ENCODE data around the gene PLA2G4A. TPM values are rescaled to one million over a fixed set of nuclear protein-coding genes. Genes with fewer than 3 reads are reported as not detected.

PLA2G4A gene
- total and polyA plus RNA-seq, 5 donors from 2014 or later = not detected

DNA sequence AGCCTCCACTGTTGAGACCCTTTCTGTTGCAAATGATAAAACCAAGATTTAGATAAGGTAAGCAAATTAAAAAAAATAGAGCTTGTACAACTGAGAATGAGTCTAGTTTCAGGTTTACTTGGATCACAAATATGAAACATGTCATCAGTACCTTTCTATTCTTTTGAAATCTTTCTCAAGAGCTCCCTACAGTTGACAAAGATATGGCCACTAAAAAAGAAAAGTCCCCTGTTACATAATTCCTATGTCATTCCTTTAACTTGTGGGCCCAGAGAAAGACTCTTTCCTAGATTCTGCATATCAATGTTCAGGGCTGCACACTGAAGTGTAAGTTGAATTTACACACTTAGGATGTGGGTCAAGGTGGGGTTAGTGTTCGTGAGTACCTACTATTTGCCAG is 168.1 kb downstream of the PLA2G4A start:
- DNase-seq (no peak), ATAC-seq (ENCODE audit: low read depth in 2 of 2) (no peak)
- Histone ChIP-seq H3K27me3 (ENCODE audit: control insufficient read depth, insufficient read depth, low read length) (no peaks in the 10 kb centered on the region), H3K4me3 (ENCODE audit: low read depth, low read length) (no peak overlapping the region), H3K4me1 (ENCODE audit: control insufficient read depth, insufficient read depth, low read length, poor library complexity, severe bottlenecking) (no peaks in the 10 kb centered on the region), H3K36me3 (ENCODE audit: control insufficient read depth, insufficient read depth, low read length) (no peaks in the 10 kb centered on the region), H3K27ac (ENCODE audit: insufficient read depth, low read length, poor library complexity, severe bottlenecking) (no peak overlapping the region), H3K9me3 (ENCODE audit: control insufficient read depth in 2 of 2, low read length in 2 of 2) (no peaks in the 10 kb centered on the region)
- no peak overlapping the region for H3K4me3 Mint-ChIP-seq
- no peaks in the 10 kb centered on the region for H3K9me3 Mint-ChIP-seq
- no peak overlapping the region for H3K27ac Mint-ChIP-seq
- H3K27me3 Mint-ChIP-seq = no peaks in the 10 kb centered on the region
- H3K4me1 Mint-ChIP-seq = no peaks in the 10 kb centered on the region
- H3K36me3 Mint-ChIP-seq = no peaks in the 10 kb centered on the region

DNA sequence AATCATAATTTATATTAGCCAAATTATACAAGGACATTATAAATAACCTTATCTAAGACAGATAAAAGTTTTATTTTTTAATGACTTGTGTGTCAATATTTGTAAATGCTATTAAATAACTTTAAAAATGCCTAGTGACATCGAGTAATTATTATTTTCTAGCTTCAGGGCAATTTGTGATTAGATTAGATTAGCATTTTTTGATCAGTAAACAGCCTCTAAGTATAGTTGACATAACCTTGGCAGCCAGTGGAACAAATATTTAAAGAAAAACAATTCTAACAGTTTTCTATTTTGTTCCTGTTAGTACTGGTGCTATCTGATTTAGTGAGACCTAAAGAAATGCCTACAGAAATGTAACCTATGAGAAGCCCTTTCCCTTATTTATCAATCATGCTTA is 169.1 kb downstream of the PLA2G4A start:
- ATAC-seq (ENCODE audit: low read depth in 2 of 2) = no peak
- H3K4me1 Mint-ChIP-seq = no peaks in the 10 kb centered on the region
- no peaks in the 10 kb centered on the region for H3K36me3 ChIP-seq (ENCODE audit: control insufficient read depth, insufficient read depth, low read length)
- no peaks in the 10 kb centered on the region for H3K27me3 Mint-ChIP-seq
- no peaks in the 10 kb centered on the region for H3K4me1 ChIP-seq (ENCODE audit: control insufficient read depth, insufficient read depth, low read length, poor library complexity, severe bottlenecking)
- DNase-seq = no peak
- no peaks in the 10 kb centered on the region for H3K9me3 Mint-ChIP-seq
- no peak overlapping the region for H3K4me3 Mint-ChIP-seq
- H3K4me3 ChIP-seq (ENCODE audit: low read depth, low read length) = no peak overlapping the region
- no peaks in the 10 kb centered on the region for H3K9me3 ChIP-seq (ENCODE audit: control insufficient read depth in 2 of 2, low read length in 2 of 2)
- no peaks in the 10 kb centered on the region for H3K36me3 Mint-ChIP-seq
- H3K27ac Mint-ChIP-seq = no peak overlapping the region
- no peak overlapping the region for H3K27ac ChIP-seq (ENCODE audit: insufficient read depth, low read length, poor library complexity, severe bottlenecking)
- H3K27me3 ChIP-seq (ENCODE audit: control insufficient read depth, insufficient read depth, low read length) = no peaks in the 10 kb centered on the region

DNA sequence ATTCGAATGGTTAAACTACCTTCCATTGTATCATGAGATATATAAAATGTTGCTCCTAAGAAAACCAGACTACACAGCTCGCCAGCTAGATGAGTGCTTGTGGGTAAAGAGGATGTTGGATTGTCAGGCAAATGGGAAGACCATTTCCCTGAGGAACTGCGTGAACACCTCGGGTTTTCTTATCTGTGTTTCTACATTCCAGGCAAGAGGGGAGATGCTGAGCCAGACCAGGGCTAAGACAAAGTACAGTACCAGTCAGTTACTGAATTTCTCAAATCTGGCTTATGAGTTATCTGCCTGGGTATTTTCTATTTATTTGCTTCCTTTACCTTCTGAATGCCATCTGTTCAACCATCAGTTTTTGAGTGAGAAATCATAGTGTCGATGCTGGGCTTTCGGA is 170.8 kb downstream of the PLA2G4A start:
- no peak for DNase-seq
- Mint-ChIP-seq H3K4me1 (no peaks in the 10 kb centered on the region), H3K36me3 (no peaks in the 10 kb centered on the region), H3K4me3 (no peak overlapping the region), H3K27me3 (no peaks in the 10 kb centered on the region), H3K27ac (no peak overlapping the region), H3K9me3 (no peaks in the 10 kb centered on the region)
- Histone ChIP-seq H3K27me3 (ENCODE audit: control insufficient read depth, insufficient read depth, low read length) (no peaks in the 10 kb centered on the region), H3K9me3 (ENCODE audit: control insufficient read depth in 2 of 2, low read length in 2 of 2) (no peaks in the 10 kb centered on the region), H3K4me1 (ENCODE audit: control insufficient read depth, insufficient read depth, low read length, poor library complexity, severe bottlenecking) (no peaks in the 10 kb centered on the region), H3K4me3 (ENCODE audit: low read depth, low read length) (no peak overlapping the region), H3K36me3 (ENCODE audit: control insufficient read depth, insufficient read depth, low read length) (no peaks in the 10 kb centered on the region), H3K27ac (ENCODE audit: insufficient read depth, low read length, poor library complexity, severe bottlenecking) (no peak overlapping the region)
- ATAC-seq (ENCODE audit: low read depth in 2 of 2) = no peak

DNA sequence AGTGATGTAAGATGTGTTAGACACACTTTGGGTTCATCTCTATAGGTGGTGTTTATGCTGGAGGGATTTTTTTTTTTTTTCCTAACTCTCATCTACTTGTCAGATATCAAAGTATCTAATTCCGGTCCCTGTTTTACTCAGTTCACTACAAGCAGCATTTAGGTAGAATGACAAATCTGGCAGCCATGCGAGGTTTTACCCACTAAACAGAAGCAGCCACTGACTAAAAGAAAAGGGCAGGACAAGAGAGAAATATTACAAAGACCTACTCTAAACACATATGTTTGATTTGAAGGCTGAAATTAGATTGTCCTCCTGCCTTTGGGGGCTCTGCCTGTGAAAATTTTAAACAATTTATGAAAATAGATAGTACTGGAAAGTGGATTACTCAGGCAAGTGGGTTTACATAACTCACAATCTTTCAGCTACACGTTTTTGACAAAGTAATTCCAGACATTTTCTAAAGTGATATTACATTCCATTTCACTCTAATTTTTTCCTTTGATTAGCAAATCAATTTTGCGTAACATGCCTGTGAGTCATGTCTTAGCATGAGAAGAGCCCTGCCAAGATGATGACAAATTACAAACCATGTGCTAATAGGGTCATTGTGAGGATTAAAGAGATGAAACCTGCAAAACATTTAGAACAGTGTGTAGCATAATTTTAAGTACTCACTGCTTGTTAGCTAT is 172.6 kb downstream of the PLA2G4A start:
- H3K27me3 Mint-ChIP-seq = no peaks in the 10 kb centered on the region
- no peak overlapping the region for H3K27ac Mint-ChIP-seq
- Histone ChIP-seq H3K9me3 (ENCODE audit: control insufficient read depth in 2 of 2, low read length in 2 of 2) (no peaks in the 10 kb centered on the region), H3K4me3 (ENCODE audit: low read depth, low read length) (no peak overlapping the region), H3K36me3 (ENCODE audit: control insufficient read depth, insufficient read depth, low read length) (no peaks in the 10 kb centered on the region), H3K27ac (ENCODE audit: insufficient read depth, low read length, poor library complexity, severe bottlenecking) (no peak overlapping the region), H3K4me1 (ENCODE audit: control insufficient read depth, insufficient read depth, low read length, poor library complexity, severe bottlenecking) (no peaks in the 10 kb centered on the region), H3K27me3 (ENCODE audit: control insufficient read depth, insufficient read depth, low read length) (no peaks in the 10 kb centered on the region)
- no peak for ATAC-seq (ENCODE audit: low read depth in 2 of 2)
- no peak overlapping the region for H3K4me3 Mint-ChIP-seq
- H3K9me3 Mint-ChIP-seq = no peaks in the 10 kb centered on the region
- no peak for DNase-seq
- H3K36me3 Mint-ChIP-seq = no peaks in the 10 kb centered on the region
- no peaks in the 10 kb centered on the region for H3K4me1 Mint-ChIP-seq

DNA sequence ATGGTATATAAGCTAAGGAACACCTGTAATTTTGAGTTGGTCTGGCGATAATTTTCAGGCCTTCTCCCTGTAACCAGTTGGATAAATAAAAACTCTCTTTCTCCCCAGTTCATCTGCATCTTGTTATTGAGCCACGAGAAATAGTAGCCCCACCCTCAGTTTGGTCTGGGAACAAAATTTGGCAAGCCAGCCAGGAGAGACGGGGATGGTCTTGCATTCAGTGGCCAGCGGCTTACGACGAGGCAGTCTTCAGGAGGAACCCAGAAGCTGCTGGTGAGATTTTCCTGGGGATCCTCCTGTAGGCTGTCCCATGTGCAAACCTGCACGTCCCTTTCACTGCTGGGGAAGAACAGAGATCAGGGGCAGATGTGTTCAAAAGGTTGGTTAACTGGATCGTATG is 174.6 kb downstream of the PLA2G4A start:
- Mint-ChIP-seq H3K27me3 (no peaks in the 10 kb centered on the region), H3K36me3 (no peaks in the 10 kb centered on the region), H3K27ac (no peak overlapping the region), H3K4me1 (no peaks in the 10 kb centered on the region), H3K9me3 (peaks cover 0 to 4% (median 2%) of the 10 kb centered on the region in 7 donors), H3K4me3 (no peak overlapping the region)
- no peaks in the 10 kb centered on the region for H3K36me3 ChIP-seq (ENCODE audit: control insufficient read depth, insufficient read depth, low read length)
- no peaks in the 10 kb centered on the region for H3K4me1 ChIP-seq (ENCODE audit: control insufficient read depth, insufficient read depth, low read length, poor library complexity, severe bottlenecking)
- H3K27me3 ChIP-seq (ENCODE audit: control insufficient read depth, insufficient read depth, low read length) = no peaks in the 10 kb centered on the region
- no peak for DNase-seq
- H3K4me3 ChIP-seq (ENCODE audit: low read depth, low read length) = no peak overlapping the region
- H3K9me3 ChIP-seq (ENCODE audit: control insufficient read depth in 2 of 2, low read length in 2 of 2) = no peaks in the 10 kb centered on the region
- no peak for ATAC-seq (ENCODE audit: low read depth in 2 of 2)
- no peak overlapping the region for H3K27ac ChIP-seq (ENCODE audit: insufficient read depth, low read length, poor library complexity, severe bottlenecking)

DNA sequence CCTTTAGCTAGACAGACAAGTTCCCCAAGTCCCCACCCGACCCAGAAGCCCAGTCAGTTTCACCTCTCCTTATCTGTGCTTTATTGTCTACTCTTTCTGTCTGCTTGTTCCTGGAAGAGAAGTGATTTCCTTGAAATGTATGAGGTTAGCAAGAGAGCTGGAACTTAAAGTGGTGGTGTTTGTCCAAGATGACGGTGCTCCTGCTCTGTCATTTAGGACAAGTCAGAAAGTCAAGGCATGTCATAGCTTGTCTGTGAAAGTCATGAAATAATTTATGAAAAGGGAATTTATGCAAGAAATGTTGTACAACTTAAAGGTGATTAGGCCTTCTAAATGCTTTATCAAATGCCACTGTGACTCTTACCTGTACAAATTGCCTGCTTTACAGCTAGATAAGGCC is 178.1 kb downstream of the PLA2G4A start:
- Histone ChIP-seq H3K9me3 (ENCODE audit: control insufficient read depth in 2 of 2, low read length in 2 of 2) (no peaks in the 10 kb centered on the region), H3K4me1 (ENCODE audit: control insufficient read depth, insufficient read depth, low read length, poor library complexity, severe bottlenecking) (no peaks in the 10 kb centered on the region), H3K36me3 (ENCODE audit: control insufficient read depth, insufficient read depth, low read length) (no peaks in the 10 kb centered on the region), H3K27ac (ENCODE audit: insufficient read depth, low read length, poor library complexity, severe bottlenecking) (no peak overlapping the region), H3K4me3 (ENCODE audit: low read depth, low read length) (no peak overlapping the region), H3K27me3 (ENCODE audit: control insufficient read depth, insufficient read depth, low read length) (no peaks in the 10 kb centered on the region)
- ATAC-seq (ENCODE audit: low read depth in 2 of 2) = no peak
- Mint-ChIP-seq H3K27ac (no peak overlapping the region), H3K27me3 (no peaks in the 10 kb centered on the region), H3K36me3 (no peaks in the 10 kb centered on the region), H3K4me3 (no peak overlapping the region), H3K9me3 (peaks cover 0 to 10% (median 5%) of the 10 kb centered on the region in 7 donors), H3K4me1 (no peaks in the 10 kb centered on the region)
- DNase-seq = no peak

DNA sequence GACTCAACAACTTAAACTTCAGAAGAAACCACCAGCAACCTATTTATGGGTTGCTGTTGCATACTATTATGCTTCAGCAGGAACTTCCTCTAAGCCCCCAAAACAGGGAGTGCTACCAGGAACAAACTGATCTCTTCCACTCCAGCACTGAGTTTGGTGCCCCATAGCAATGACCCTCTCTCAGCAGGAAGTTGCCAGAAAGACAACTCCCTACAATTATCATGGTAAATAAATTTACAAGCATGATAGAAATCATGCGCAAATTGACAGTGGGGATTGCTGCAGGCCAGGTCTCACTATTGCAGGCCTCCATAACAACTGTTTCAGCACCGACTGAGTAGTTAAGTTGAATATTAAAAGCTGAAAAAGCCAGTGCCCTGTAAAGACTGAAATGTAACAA is 180.6 kb downstream of the PLA2G4A start:
- ATAC-seq (ENCODE audit: low read depth in 2 of 2) (no peak), DNase-seq (no peak)
- H3K4me1 Mint-ChIP-seq = no peaks in the 10 kb centered on the region
- H3K9me3 Mint-ChIP-seq = peaks cover 0 to 10% (median 5%) of the 10 kb centered on the region in 7 donors
- H3K27me3 Mint-ChIP-seq = no peaks in the 10 kb centered on the region
- Histone ChIP-seq H3K27ac (ENCODE audit: insufficient read depth, low read length, poor library complexity, severe bottlenecking) (no peak overlapping the region), H3K9me3 (ENCODE audit: control insufficient read depth in 2 of 2, low read length in 2 of 2) (no peaks in the 10 kb centered on the region), H3K4me3 (ENCODE audit: low read depth, low read length) (no peak overlapping the region), H3K4me1 (ENCODE audit: control insufficient read depth, insufficient read depth, low read length, poor library complexity, severe bottlenecking) (no peaks in the 10 kb centered on the region), H3K27me3 (ENCODE audit: control insufficient read depth, insufficient read depth, low read length) (no peaks in the 10 kb centered on the region), H3K36me3 (ENCODE audit: control insufficient read depth, insufficient read depth, low read length) (no peaks in the 10 kb centered on the region)
- H3K27ac Mint-ChIP-seq = no peak overlapping the region
- H3K4me3 Mint-ChIP-seq = no peak overlapping the region
- H3K36me3 Mint-ChIP-seq = no peaks in the 10 kb centered on the region

DNA sequence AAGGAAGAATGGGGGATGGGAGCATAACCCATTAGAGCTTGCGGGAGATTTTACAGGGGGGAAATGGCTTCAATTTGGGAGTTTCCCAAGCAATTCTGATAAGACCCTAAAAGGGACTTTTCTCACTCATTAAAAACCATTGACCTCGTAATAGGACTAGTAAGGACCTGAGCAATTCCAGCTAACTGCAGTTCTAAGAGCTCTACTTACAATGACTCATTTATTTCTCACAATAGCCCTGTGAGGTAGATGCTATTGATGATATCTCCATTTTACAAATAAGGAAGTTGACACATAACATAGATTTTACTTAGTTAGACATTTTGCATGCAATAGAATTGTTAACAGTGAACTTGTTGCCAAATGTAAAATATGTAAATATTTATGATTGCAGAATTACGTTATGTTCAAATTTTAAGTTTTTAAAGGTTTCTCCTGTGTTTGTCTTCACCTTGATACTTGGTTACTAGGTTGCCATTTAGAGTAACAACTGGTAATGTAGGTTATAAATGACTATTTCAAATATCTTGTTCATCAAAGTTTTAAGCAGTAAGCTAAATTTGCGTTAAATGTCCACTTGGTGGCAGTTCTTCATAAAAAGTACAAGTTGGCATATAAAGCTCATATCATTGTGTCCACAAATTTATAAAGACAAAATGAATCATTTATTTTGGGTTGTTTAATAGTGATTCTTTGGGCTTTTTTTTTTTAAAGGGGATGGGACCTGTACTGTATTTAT is 182.0 kb downstream of the PLA2G4A start:
- H3K36me3 ChIP-seq (ENCODE audit: control insufficient read depth, insufficient read depth, low read length) = no peaks in the 10 kb centered on the region
- H3K4me3 Mint-ChIP-seq = no peak overlapping the region
- no peak overlapping the region for H3K4me3 ChIP-seq (ENCODE audit: low read depth, low read length)
- H3K27me3 ChIP-seq (ENCODE audit: control insufficient read depth, insufficient read depth, low read length) = no peaks in the 10 kb centered on the region
- ATAC-seq (ENCODE audit: low read depth in 2 of 2) (no peak), DNase-seq (no peak)
- H3K36me3 Mint-ChIP-seq = no peaks in the 10 kb centered on the region
- no peaks in the 10 kb centered on the region for H3K4me1 ChIP-seq (ENCODE audit: control insufficient read depth, insufficient read depth, low read length, poor library complexity, severe bottlenecking)
- H3K27ac Mint-ChIP-seq = no peak overlapping the region
- H3K27ac ChIP-seq (ENCODE audit: insufficient read depth, low read length, poor library complexity, severe bottlenecking) = no peak overlapping the region
- H3K9me3 ChIP-seq (ENCODE audit: control insufficient read depth in 2 of 2, low read length in 2 of 2) = no peaks in the 10 kb centered on the region
- H3K27me3 Mint-ChIP-seq = no peaks in the 10 kb centered on the region
- no peaks in the 10 kb centered on the region for H3K4me1 Mint-ChIP-seq
- peaks cover 0 to 10% (median 5%) of the 10 kb centered on the region in 7 donors for H3K9me3 Mint-ChIP-seq
